Hematopoietic multipotent progenitor cell treated with erythropoietin and hydrocortisone succinate and interleukin-3 and kit ligand, for 15 days (in vitro differentiated cells): Measurements from ENCODE around the gene PRRT1B.

Experiments
- DNase-seq: peaks from one replicate; pipeline ENCODE4 v3.0.0-alpha.2; 2015; ENCODE audit warnings: low spot score

PRRT1B gene

DNA sequence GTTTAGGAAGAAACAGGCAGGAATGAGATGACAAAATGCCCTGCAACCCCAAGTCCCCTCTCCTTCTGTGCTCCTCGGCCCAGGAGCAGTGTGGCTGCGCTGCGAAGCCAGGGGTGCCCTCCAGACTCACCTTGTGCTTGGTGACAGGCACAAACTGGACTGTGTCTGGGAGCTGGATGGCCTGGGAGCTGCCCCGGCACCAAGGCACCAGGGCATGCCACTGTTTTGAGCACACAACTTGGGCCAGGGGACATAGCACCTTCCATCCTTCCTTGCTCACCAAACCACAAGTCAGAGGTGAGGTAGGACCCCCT is 51.1 kb downstream of the PRRT1B start:
- no peak for DNase-seq

DNA sequence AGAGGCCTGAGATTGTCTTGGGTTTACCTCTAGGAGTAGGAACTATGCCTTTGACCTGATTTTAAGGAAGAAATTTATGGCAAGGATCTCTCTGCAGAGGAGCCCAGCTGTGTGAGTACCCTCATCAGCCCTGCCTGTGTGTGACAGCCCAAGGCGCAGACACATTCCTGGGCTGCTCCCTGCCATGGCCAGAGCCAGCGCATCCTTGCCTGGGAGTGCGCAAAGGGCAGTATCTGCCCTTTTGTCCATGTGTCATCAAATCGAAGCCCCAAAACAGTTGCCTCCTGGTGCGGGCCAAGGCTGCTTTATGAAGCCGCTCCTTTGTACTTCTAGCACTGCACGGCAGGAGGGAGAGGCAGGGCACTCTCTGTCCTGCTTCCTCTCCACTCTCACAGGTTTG is 51.9 kb downstream of the PRRT1B start:
- DNase-seq: no peak

DNA sequence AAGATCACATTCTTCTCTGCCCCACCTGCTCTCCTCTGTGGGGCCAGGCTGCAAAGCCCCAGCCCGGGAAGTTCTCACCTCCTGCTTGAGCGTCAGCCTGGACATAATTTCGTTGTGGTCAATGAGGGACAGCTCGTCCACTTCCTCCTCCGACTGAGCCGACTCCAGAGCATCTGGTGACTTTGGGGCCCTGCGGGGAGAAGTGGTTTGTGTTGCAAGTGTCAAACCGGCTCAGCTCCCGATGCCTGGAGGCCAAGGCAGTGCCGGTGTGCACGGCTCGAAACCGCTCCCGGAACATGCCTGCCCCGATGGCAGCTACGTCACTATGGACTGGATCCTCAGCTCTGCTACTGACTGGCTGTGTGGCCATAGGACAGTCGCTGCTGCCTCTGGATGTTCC is 52.8 kb downstream of the PRRT1B start:
- no peak for DNase-seq

DNA sequence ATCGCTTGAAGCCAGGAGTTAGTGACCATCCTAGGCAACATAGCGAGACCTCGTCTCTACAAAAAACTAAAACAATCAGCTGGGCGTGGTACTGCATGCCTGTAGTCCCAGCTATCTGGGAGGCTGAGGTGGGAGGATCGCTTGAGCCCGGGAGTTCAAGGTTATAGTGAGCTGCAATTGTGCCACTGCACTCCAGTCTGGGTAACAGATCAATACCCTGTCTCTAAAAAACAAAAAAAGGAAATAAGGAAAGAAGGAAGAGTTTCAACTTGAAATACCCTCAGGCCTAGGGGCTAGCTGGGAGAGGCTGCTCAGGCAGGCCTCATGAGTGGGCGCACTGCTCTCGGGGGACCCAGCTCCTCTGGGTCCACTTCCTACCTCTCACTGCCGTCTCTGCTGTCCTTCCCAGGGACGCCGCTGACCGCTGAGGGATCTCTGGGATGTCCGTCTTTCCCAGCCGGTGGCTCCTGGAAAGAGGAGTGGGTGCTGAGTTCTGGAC is 56.4 kb downstream of the PRRT1B start:
- DNase-seq: no peak

DNA sequence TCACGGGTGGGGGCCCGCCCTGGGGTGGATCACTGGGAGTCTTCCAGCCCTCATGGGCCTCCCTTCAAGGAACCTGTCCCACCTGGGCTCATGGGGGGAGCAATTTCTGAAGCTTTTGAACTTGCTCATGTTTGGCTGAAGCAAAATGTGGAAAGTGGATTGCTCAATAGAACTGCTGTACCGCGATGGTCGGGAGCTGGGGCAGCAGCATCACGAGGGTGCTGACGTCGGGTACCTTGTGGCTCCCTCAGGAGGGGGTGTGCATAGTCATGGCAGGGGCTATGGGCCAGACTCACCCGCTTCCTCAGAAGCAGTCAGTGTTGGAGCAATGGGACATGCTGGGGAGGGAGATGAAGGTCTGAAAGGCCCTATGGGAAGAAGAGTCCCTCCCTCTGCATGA is 57.9 kb downstream of the PRRT1B start:
- no peak for DNase-seq

DNA sequence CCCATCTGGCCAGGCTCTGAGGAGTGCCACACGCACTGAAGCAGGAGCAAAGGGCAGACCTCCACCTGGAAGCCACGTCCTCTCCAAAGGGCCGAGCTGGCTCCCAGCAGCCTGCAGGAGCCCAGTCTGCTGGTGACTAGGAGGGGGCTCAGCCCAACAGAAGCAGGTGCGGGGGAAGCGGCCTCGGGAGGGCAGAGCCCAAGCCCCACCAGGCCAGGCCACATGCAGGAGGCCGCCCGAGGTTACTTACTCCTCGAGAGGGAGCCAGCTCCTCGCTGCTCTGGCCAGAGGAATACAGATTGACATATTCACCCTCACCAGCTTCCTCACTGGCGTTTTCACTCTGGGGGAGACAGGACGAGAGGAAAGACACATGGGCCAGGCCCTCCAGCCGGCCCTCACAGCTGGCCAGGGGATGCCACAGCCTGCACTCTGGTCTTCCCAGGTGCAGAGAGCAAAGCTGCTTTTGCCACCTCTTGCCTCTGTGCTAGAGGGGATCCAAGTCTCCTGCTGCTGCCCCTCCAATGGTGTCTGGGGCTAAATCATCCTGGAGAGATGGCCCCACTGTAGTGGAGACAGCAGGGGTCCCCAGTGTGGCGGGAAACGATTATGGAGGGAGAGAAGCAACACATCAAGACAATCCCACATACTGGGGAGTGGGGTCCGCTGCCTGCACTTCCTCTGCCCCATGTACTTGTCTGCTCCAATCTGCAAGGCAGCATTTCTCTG is 58.6 kb downstream of the PRRT1B start:
- DNase-seq: no peak

DNA sequence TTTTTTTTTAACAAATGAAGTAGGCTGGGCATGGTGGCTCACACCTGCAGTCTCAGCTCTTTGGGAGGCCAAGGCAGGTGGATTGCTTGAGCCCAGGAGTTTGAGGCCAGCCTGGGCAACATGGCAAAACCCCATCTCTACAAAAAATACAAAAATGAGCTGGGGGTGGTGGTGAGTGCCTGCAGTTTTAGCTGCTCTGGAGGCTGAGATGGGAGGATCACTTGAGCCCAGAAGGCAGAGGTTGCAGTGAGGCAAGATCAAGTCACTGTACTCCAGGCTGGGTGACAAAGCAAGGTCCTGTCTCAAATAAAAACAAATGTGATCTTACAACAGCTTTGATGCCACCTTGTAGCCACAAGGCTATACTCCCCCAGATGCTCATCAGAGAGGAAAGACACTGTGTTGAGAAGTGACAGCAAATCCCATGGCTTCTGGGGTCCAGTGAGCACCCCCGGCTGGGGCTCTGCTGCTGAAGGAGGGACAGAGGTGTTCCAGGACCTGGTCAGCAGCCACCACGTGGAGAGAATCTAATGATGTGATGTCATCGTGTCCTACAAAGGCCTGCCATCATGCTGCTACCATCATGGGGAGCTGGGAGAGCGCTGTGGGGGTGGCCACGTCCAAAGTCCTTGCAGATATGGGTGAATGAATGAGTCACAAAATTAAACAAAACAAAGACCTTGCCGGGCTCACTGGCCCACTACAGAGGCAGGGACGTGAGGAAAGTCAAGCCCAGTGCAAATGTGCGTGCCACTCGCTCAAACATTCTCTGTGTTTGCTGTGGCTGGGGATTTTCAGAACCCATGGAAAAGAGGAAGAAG is 60.7 kb downstream of the PRRT1B start:
- no peak for DNase-seq

DNA sequence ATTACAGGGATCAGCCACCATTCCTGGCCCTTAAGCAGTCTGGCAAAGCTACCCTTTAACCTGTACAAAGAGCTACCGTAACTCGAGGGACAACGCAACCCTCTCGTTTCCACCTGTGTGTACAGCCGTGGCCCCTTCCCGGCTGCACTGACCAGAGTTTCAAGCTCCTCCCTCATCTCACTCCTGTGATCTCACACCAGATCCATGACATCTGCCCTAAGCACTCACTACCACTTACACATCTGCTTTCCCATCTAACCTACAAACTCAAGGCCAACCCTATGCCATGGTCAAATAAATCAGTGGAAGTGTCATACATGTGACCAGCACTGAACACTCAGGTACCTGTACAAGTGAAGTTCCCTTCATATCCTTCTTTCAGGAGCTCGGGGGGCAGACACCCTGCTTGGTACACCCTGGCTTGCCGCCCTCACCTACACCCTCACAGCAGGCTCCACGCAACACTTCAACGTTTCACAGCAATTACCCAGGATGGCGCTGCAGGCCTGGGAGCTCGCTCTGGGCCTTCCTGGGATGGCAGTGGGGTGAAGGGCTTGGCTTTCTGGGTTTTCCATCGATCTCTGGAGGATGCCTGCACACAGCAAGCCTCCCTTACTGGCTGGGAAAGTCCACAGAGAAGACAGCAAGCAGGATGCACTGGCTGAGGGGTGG is 61.7 kb downstream of the PRRT1B start:
- DNase-seq: no peak

DNA sequence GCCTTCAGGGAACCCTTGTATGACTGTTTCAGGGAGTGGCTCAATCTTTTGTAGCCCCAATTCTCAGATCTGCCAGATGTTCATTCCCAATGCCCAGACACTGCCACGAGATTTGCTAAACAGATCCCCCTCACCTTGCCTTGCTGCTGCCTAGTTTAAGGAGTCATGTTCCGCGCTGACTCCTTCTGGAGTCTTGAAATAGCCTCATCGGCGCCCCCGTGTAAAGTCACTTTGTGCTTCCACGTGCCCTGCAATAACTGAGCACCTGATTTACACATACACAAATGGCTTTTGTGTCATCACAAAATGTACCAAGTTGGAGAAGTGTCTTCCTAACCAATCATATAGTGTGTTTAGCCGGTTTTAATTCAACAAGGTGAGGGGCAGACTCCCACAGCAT is 62.3 kb downstream of the PRRT1B start:
- DNase-seq: no peak

DNA sequence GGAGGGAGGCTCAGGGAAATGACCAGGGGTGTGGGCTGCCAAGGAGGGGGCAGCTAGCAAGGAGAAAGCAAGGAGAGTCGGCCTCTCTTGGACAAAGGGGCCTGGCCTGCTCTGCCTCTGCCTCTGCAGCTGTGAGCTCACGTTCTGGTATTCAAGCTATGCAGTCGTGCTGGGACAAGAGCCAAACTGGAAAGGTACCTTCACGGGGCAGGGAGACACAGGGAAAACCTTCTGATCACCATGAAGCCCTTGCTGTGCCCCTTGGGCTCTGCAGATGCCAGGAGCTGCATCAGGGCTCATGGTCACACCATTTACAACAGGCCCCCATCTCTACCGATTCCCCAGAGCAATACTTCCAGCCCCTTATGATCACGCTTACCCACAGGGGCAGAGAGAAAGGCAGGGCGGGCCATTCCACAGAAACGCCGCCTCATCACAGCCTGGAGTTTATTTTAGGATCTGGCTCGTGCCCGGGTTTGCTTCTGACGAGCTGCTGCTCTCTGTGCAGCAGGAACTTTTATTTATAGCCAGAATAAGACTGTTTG is 63.2 kb downstream of the PRRT1B start:
- DNase-seq: no peak
